Fibroblast of gingiva (primary cell): ENCODE results near the gene LYAR.

Experiments used
- DNase-seq: peaks from one replicate; pipeline ENCODE4 v3.0.0-alpha.2; 2011; ENCODE audit warnings: low read depth

LYAR gene

GRCh38 chr4:4289941-4290850 lies at the start of gene LYAR, which contains the start of gene ZBTB49:
Gene LYAR, minus strand, starts transcription at chr4:4290154. Its CDS starts 6,412 bp downstream, at chr4:4283742.
Gene ZBTB49, plus strand, starts transcription at chr4:4290251. Its CDS starts 9,695 bp downstream, at chr4:4299946.
- DNase-seq: peak; percentile 86

- no peak for DNase-seq
Measured at GRCh38 chr4:4339504-4340085, 49.6 kb upstream of the LYAR start.

GRCh38 chr4:4338210-4339001 lies 48.5 kb upstream of the LYAR start:
- no peak for DNase-seq

- no peak for DNase-seq
Measured at GRCh38 chr4:4334798-4335520, 45.0 kb upstream of the LYAR start.

- DNase-seq: peak; percentile 89
Measured at GRCh38 chr4:4333265-4333706, 43.3 kb upstream of the LYAR start.

- DNase-seq: no peak
Measured at GRCh38 chr4:4332529-4332928, 42.6 kb upstream of the LYAR start.

GRCh38 chr4:4330794-4331193 lies 40.8 kb upstream of the LYAR start:
- DNase-seq: no peak

GRCh38 chr4:4329496-4329895 lies 39.5 kb upstream of the LYAR start:
- no peak for DNase-seq

GRCh38 chr4:4328840-4329239 lies 38.9 kb upstream of the LYAR start:
- DNase-seq: no peak

GRCh38 chr4:4328206-4328605 lies 38.3 kb upstream of the LYAR start:
- DNase-seq: no peak

- peak; percentile 13 for DNase-seq
Measured at GRCh38 chr4:4327652-4328121, 37.7 kb upstream of the LYAR start.

GRCh38 chr4:4326166-4326565 lies 36.2 kb upstream of the LYAR start:
- no peak for DNase-seq

- no peak for DNase-seq
Measured at GRCh38 chr4:4325321-4325720, 35.4 kb upstream of the LYAR start.

GRCh38 chr4:4323705-4324534 lies 34.0 kb upstream of the LYAR start:
- DNase-seq: no peak

GRCh38 chr4:4321951-4322688 lies 32.2 kb upstream of the LYAR start:
- no peak for DNase-seq

GRCh38 chr4:4320951-4321714 lies 31.2 kb upstream of the LYAR start:
- no peak for DNase-seq

GRCh38 chr4:4320528-4320927 lies 30.6 kb upstream of the LYAR start:
- DNase-seq: no peak

- no peak for DNase-seq
Measured at GRCh38 chr4:4317496-4318232, 27.7 kb upstream of the LYAR start.

GRCh38 chr4:4316150-4316495 lies 26.2 kb upstream of the LYAR start:
- DNase-seq: no peak
